Measurements from ENCODE around the gene MSANTD1. TPM values are rescaled to one million over a fixed set of nuclear protein-coding genes. Genes with fewer than 3 reads are reported as not detected.

Gene MSANTD1
- total RNA-seq, 1 donor from 2014 or later: 0.44 TPM

- no peaks in the 10 kb centered on the region for H3K9me3 ChIP-seq (replicated peaks)
- no peaks in the 10 kb centered on the region for H3K27me3 ChIP-seq (ENCODE audit: low read depth)
- no peak for DNase-seq
- H3K27ac ChIP-seq (replicated peaks): no peak overlapping the region
- no peak for TF ChIP-seq CTCF (IDR thresholded peaks at IDR 0.05; ENCODE audit: borderline replicate concordance)
- H3K36me3 ChIP-seq: no peaks in the 10 kb centered on the region
- intact Hi-C loops (cut with micrococcal nuclease): no loop called here
- no peaks in the 10 kb centered on the region for H3K4me1 ChIP-seq
- no peak overlapping the region for H3K4me3 ChIP-seq
These were observed 14.9 kb downstream of the MSANTD1 start for GRCh38 chr4:3263876-3264193.

- intact Hi-C loops (cut with micrococcal nuclease): no loop called here
- Histone ChIP-seq H3K27ac (replicated peaks) (no peak overlapping the region), H3K4me3 (no peak overlapping the region), H3K9me3 (replicated peaks) (no peaks in the 10 kb centered on the region), H3K36me3 (no peaks in the 10 kb centered on the region), H3K4me1 (peaks cover 18% of the 10 kb centered on the region), H3K27me3 (ENCODE audit: low read depth) (no peaks in the 10 kb centered on the region)
- TF ChIP-seq CTCF (IDR thresholded peaks at IDR 0.05; ENCODE audit: borderline replicate concordance): no peak
- no peak for DNase-seq
These were observed 17.1 kb downstream of the MSANTD1 start for GRCh38 chr4:3266076-3266475.

GRCh38 chr4:3267576-3268394, 18.8 kb downstream of the MSANTD1 start:
- Histone ChIP-seq H3K4me1 (peaks cover 18% of the 10 kb centered on the region), H3K27ac (replicated peaks) (no peak overlapping the region), H3K36me3 (no peaks in the 10 kb centered on the region), H3K9me3 (replicated peaks) (peaks cover under 1% of the 10 kb centered on the region), H3K27me3 (ENCODE audit: low read depth) (no peaks in the 10 kb centered on the region), H3K4me3 (no peak overlapping the region)
- no peak for DNase-seq
- intact Hi-C loops (cut with micrococcal nuclease): no loop called here
- TF ChIP-seq CTCF (IDR thresholded peaks at IDR 0.05; ENCODE audit: borderline replicate concordance): no peak

GRCh38 chr4:3268395-3269104, 19.6 kb downstream of the MSANTD1 start:
- peaks cover 8% of the 10 kb centered on the region for H3K9me3 ChIP-seq (replicated peaks)
- no peak overlapping the region for H3K4me3 ChIP-seq
- intact Hi-C loops (cut with micrococcal nuclease): no loop called here
- H3K27ac ChIP-seq (replicated peaks): no peak overlapping the region
- peak; percentile 9 for DNase-seq
- peaks cover 18% of the 10 kb centered on the region for H3K4me1 ChIP-seq
- H3K36me3 ChIP-seq: no peaks in the 10 kb centered on the region
- no peak for TF ChIP-seq CTCF (IDR thresholded peaks at IDR 0.05; ENCODE audit: borderline replicate concordance)
- H3K27me3 ChIP-seq (ENCODE audit: low read depth): no peaks in the 10 kb centered on the region

GRCh38 chr4:3269105-3269927, 20.4 kb downstream of the MSANTD1 start:
- H3K9me3 ChIP-seq (replicated peaks): peaks cover 13% of the 10 kb centered on the region
- no peaks in the 10 kb centered on the region for H3K36me3 ChIP-seq
- no peaks in the 10 kb centered on the region for H3K27me3 ChIP-seq (ENCODE audit: low read depth)
- H3K27ac ChIP-seq (replicated peaks): peak overlapping the region; percentile 75
- H3K4me1 ChIP-seq: peaks cover 18% of the 10 kb centered on the region
- DNase-seq: peak; percentile 9
- no peak for TF ChIP-seq CTCF (IDR thresholded peaks at IDR 0.05; ENCODE audit: borderline replicate concordance)
- intact Hi-C loops (cut with micrococcal nuclease): no loop called here
- no peak overlapping the region for H3K4me3 ChIP-seq

All from left ventricle myocardium inferior (tissue), 1 donor.